Activated gamma-delta T cell treated with Interleukin-2 at 50 U/mL for 16 hours (primary cell): ENCODE data around the gene SPTAN1.
"Not testable (repeated sequence)": the region's sequence is repeated elsewhere in the genome, so short reads cannot be mapped to it uniquely, and the experiment has no call there.

Experiments
- DNase-seq: peaks from one replicate; pipeline ENCODE4 v3.0.0-alpha.2; 2020

SPTAN1 gene

GRCh38 chr9:128552153-128552743 lies at the start of gene SPTAN1:
Gene SPTAN1 (plus strand): TSS chr9:128552587. CDS start chr9:128566741, 14,154 bp downstream.
- peak; percentile 96 for DNase-seq

GRCh38 chr9:128503415-128503825 lies 49.0 kb upstream of the SPTAN1 start:
- not testable (repeated sequence) for DNase-seq

GRCh38 chr9:128503870-128504269 lies 48.5 kb upstream of the SPTAN1 start:
- no peak for DNase-seq

GRCh38 chr9:128504485-128505413 lies 47.6 kb upstream of the SPTAN1 start, which contains the start of gene GLE1:
Gene GLE1 (plus strand): TSS chr9:128504719. CDS start chr9:128504806, 87 bp downstream.
- DNase-seq, result peak; percentile 98

- DNase-seq, result no peak
Measured at GRCh38 chr9:128505414-128505765, 47.0 kb upstream of the SPTAN1 start.

GRCh38 chr9:128505906-128506305 lies 46.5 kb upstream of the SPTAN1 start:
- DNase-seq, result not testable (repeated sequence)

- no peak for DNase-seq
Measured at GRCh38 chr9:128512820-128513219, 39.6 kb upstream of the SPTAN1 start.

- DNase-seq, result no peak
Measured at GRCh38 chr9:128521956-128522355, 30.4 kb upstream of the SPTAN1 start.

- DNase-seq, result peak; percentile 18
Measured at GRCh38 chr9:128523199-128523925, 29.0 kb upstream of the SPTAN1 start.

GRCh38 chr9:128526720-128527119 lies 25.7 kb upstream of the SPTAN1 start:
- no peak for DNase-seq

- no peak for DNase-seq
Measured at GRCh38 chr9:128528445-128529160, 23.8 kb upstream of the SPTAN1 start.

GRCh38 chr9:128529191-128529590 lies 23.2 kb upstream of the SPTAN1 start:
- DNase-seq, result no peak

- DNase-seq, result no peak
Measured at GRCh38 chr9:128532581-128532980, 19.8 kb upstream of the SPTAN1 start.

GRCh38 chr9:128540634-128541360 lies 11.6 kb upstream of the SPTAN1 start:
- DNase-seq, result no peak

- DNase-seq, result no peak
Measured at GRCh38 chr9:128546504-128546903, 5.9 kb upstream of the SPTAN1 start.

- no peak for DNase-seq
Measured at GRCh38 chr9:128548876-128549275, 3.5 kb upstream of the SPTAN1 start.

GRCh38 chr9:128550226-128550625 lies 2.2 kb upstream of the SPTAN1 start:
- no peak for DNase-seq

- no peak for DNase-seq
Measured at GRCh38 chr9:128550770-128551656, 1.4 kb upstream of the SPTAN1 start.

GRCh38 chr9:128551657-128552152 lies 682 bp upstream of the SPTAN1 start:
- no peak for DNase-seq

- DNase-seq, result peak; percentile 41
Measured at GRCh38 chr9:128552744-128553440, 505 bp downstream of the SPTAN1 start.
